Peyer's patch (tissue), 4 donors: ENCODE data around the gene RPS27L.

Experiments
- CTCF ChIP-seq, 6 experiments: fragments of 450-650 bp in 4 of 6; fragments of 200-600 bp in 2 of 6; sonication (generic) in 1 of 6; IDR thresholded peaks; one replicate each; pipeline ENCODE4 v1.5.1; 2017 to 2019; ENCODE audit warnings: antibody characterized with exemption in 6 of 6, mild to moderate bottlenecking in 3 of 6, moderate library complexity in 1 of 6
- POLR2A ChIP-seq, 2 donors: fragments of 450-650 bp; IDR thresholded peaks; one replicate each; pipeline ENCODE4 v1.5.1; 2017; ENCODE audit warnings: antibody characterized with exemption in 2 of 2, mild to moderate bottlenecking in 2 of 2, moderate library complexity in 2 of 2

GRCh38 chr15:63157118-63157843, at the start of gene RPS27L:
- TF ChIP-seq CTCF (IDR thresholded peaks at IDR 0.05) (no peak), POLR2A (IDR thresholded peaks at IDR 0.05) (peak; percentile 86 to 90)
